Keratinocyte (primary cell): ENCODE results near the gene LHPP. TPM values are rescaled to one million over a fixed set of nuclear protein-coding genes. Genes with fewer than 3 reads are reported as not detected.

Experiments used
- DNase-seq: peaks from one replicate; pipeline ENCODE4 v3.0.0-alpha.2; 2011; ENCODE audit warnings: low read depth, missing footprints, low spot score
- FAIRE-seq: peaks from 2 replicates; lab custom pipeline; 2011; peaks lifted over from hg19 to GRCh38; lab: Jason Lieb, UNC
- H2AFZ ChIP-seq: 2 replicates; pipeline ENCODE4 v1.6.0; 2012; ENCODE audit warnings: low read length, control low read depth, inconsistent platforms; ENCODE audit not compliant: control insufficient read depth
- H3K27ac ChIP-seq: 2 replicates; pipeline ENCODE4 v1.5.1; 2011; ENCODE audit warnings: low read length; ENCODE audit not compliant: control insufficient read depth, insufficient read depth
- H3K27me3 ChIP-seq: 3 replicates; pipeline ENCODE4 v1.6.0; 2011; ENCODE audit warnings: low read length; ENCODE audit not compliant: control insufficient read depth, insufficient read depth; ENCODE audit errors: extremely low read depth
- H3K36me3 ChIP-seq, 2 experiments: 2 replicates in 1 of 2; 3 replicates in 1 of 2; pipeline ENCODE4 v1.5.1; 2011; ENCODE audit warnings: low read length in 2 of 2, mild to moderate bottlenecking in 1 of 2; ENCODE audit not compliant: control insufficient read depth in 2 of 2, insufficient read depth in 2 of 2; ENCODE audit errors: extremely low read depth in 1 of 2
- H3K4me1 ChIP-seq: 3 replicates; pipeline ENCODE4 v1.5.1; 2011; ENCODE audit warnings: low read length; ENCODE audit not compliant: control insufficient read depth, insufficient read depth; ENCODE audit errors: extremely low read depth
- H3K4me2 ChIP-seq: 3 replicates; pipeline ENCODE4 v1.6.0; 2011; ENCODE audit warnings: low read depth, low read length; ENCODE audit not compliant: control insufficient read depth, insufficient read depth; ENCODE audit errors: extremely low read depth
- H3K4me3 ChIP-seq, 3 experiments: fragments of 200-600 bp in 1 of 3; sonication (generic) in 1 of 3; 2 replicates in 2 of 3; 3 replicates in 1 of 3; pipeline ENCODE4 v1.5.1; 2011 to 2016; ENCODE audit warnings: low read length in 3 of 3, mild to moderate bottlenecking in 3 of 3, control low read depth in 2 of 3, inconsistent platforms in 1 of 3, low read depth in 1 of 3, mixed read lengths in 1 of 3, mixed run types in 1 of 3, moderate library complexity in 1 of 3; ENCODE audit not compliant: control insufficient read depth in 2 of 3, insufficient read depth in 2 of 3; ENCODE audit errors: extremely low read depth in 1 of 3
- H3K79me2 ChIP-seq: 2 replicates; pipeline ENCODE4 v1.6.0; 2012; ENCODE audit warnings: low read length; ENCODE audit not compliant: control insufficient read depth, insufficient read depth
- H3K9ac ChIP-seq: 3 replicates; pipeline ENCODE4 v1.6.0; 2011; ENCODE audit warnings: low read length; ENCODE audit not compliant: control insufficient read depth, insufficient read depth; ENCODE audit errors: extremely low read depth
- H3K9me1 ChIP-seq: 3 replicates; pipeline ENCODE4 v1.6.0; 2011; ENCODE audit warnings: low read length; ENCODE audit not compliant: control insufficient read depth, insufficient read depth; ENCODE audit errors: extremely low read depth
- H3K9me3 ChIP-seq: 2 replicates; pipeline ENCODE4 v1.5.1; 2012; ENCODE audit warnings: low read depth, low read length; ENCODE audit not compliant: control insufficient read depth
- H4K20me1 ChIP-seq: 3 replicates; pipeline ENCODE4 v1.6.0; 2011; ENCODE audit warnings: low read length; ENCODE audit not compliant: control insufficient read depth, insufficient read depth; ENCODE audit errors: extremely low read depth
- CTCF ChIP-seq, 3 experiments: IDR thresholded peaks in 1 of 3; conservative IDR thresholded peaks in 1 of 3; optimal IDR thresholded peaks in 1 of 3; 2 replicates in 2 of 3; 3 replicates in 1 of 3; pipeline versions ENCODE3 to v1.5.1; 2011; ENCODE audit warnings: low read length in 3 of 3, mild to moderate bottlenecking in 3 of 3, moderate library complexity in 2 of 3, control low read depth in 1 of 3, inconsistent platforms in 1 of 3; ENCODE audit not compliant: insufficient read depth in 2 of 3; ENCODE audit errors: extremely low read depth in 1 of 3
- EZH2 ChIP-seq: IDR thresholded peaks from one replicate; pipeline ENCODE4 v1.6.1; 2012; ENCODE audit warnings: inconsistent platforms, mild to moderate bottlenecking, low read length, moderate library complexity
- dilution Hi-C: fragments of 300-500 bp; cut with MboI; formaldehyde crosslinking; loops from one replicate; pipeline ENCODE4 v1.7.0; 2020; ENCODE audit warnings: low sequenced_read_pairs; ENCODE audit not compliant: extremely low pct_ligation_motif_present
- polyA plus RNA-seq, 5 experiments: library from polyadenylated mRNA; depleted of rRNA in 3 of 5; stranded (reverse) in 3 of 5; stranded (forward) in 1 of 5; unstranded in 1 of 5; fragments of >200 nt; gene quantifications; 1 replicate in 1 of 5; 2 replicates in 3 of 5; 3 replicates in 1 of 5; pipeline versions ENCODE4 v1.2.1 to v1.2.3, GENCODE V29; 2011 to 2012; ENCODE audit warnings: missing spikeins in 2 of 5, low read depth in 1 of 5, low replicate concordance in 1 of 5

Gene LHPP
- polyA plus RNA-seq, 1 donor (not counting 4 experiments of a cell fraction or from before 2014, with no cell fraction given): 13.1 TPM

GRCh38 chr10:124594240-124594639, 132.6 kb downstream of the LHPP start:
- H4K20me1 ChIP-seq: no peaks in the 10 kb centered on the region

GRCh38 chr10:124595143-124595883, 133.7 kb downstream of the LHPP start:
- H3K4me2 ChIP-seq: no peak overlapping the region
- H4K20me1 ChIP-seq: no peaks in the 10 kb centered on the region
- no peaks in the 10 kb centered on the region for H3K9me1 ChIP-seq
- H3K27me3 ChIP-seq: peaks cover 10% of the 10 kb centered on the region
- no peak overlapping the region for H3K27ac ChIP-seq
- H3K79me2 ChIP-seq: no peaks in the 10 kb centered on the region
- H3K9ac ChIP-seq: no peak overlapping the region
- no peak overlapping the region for H2AFZ ChIP-seq
- no peaks in the 10 kb centered on the region for H3K4me1 ChIP-seq
- no peak for DNase-seq
- H3K9me3 ChIP-seq: peaks cover 5% of the 10 kb centered on the region
- no peaks in the 10 kb centered on the region for H3K36me3 ChIP-seq
- TF ChIP-seq CTCF (optimal IDR thresholded peaks at IDR 0.05 in 1 of 3, IDR thresholded peaks at IDR 0.05 in 1 of 3, conservative IDR thresholded peaks at IDR 0.05 in 1 of 3; ENCODE audit: extremely low read depth in 1 of 3, insufficient read depth in 2 of 3, low read length in 3 of 3): no peak
- TF ChIP-seq EZH2: no peak
- no peak overlapping the region for H3K4me3 ChIP-seq
- FAIRE-seq: no peak
- dilution Hi-C loops: no loop called here

More at GRCh38 chr10:124594240-124594639, 132.6 kb downstream of the LHPP start:
- H3K9me3 ChIP-seq: peaks cover 5% of the 10 kb centered on the region
- TF ChIP-seq EZH2: no peak
- TF ChIP-seq CTCF (optimal IDR thresholded peaks at IDR 0.05 in 1 of 3, IDR thresholded peaks at IDR 0.05 in 1 of 3, conservative IDR thresholded peaks at IDR 0.05 in 1 of 3; ENCODE audit: extremely low read depth in 1 of 3, insufficient read depth in 2 of 3, low read length in 3 of 3): no peak
- H2AFZ ChIP-seq: no peak overlapping the region
- FAIRE-seq (no peak), DNase-seq (no peak)
- H3K4me2 ChIP-seq: no peak overlapping the region
- no peaks in the 10 kb centered on the region for H3K36me3 ChIP-seq
- no peaks in the 10 kb centered on the region for H3K4me1 ChIP-seq
- H3K79me2 ChIP-seq: no peaks in the 10 kb centered on the region
- H3K9ac ChIP-seq: no peak overlapping the region
- H3K27me3 ChIP-seq: peaks cover 16% of the 10 kb centered on the region
- no peak overlapping the region for H3K4me3 ChIP-seq
- no peaks in the 10 kb centered on the region for H3K9me1 ChIP-seq
- dilution Hi-C loops: no loop called here
- H3K27ac ChIP-seq: no peak overlapping the region
